DOHH2 (cell line): ENCODE measurements around the gene AIG1.
"Not testable (repeated sequence)": the region's sequence is repeated elsewhere in the genome, so short reads cannot be mapped to it uniquely, and the experiment has no call there.

Experiments used
- CTCF ChIP-seq: fragments of 200-600 bp; sonication (generic); IDR thresholded peaks from one replicate; pipeline ENCODE4 v1.5.1; 2014; ENCODE audit warnings: antibody characterized with exemption, mild to moderate bottlenecking, low read depth, low read length; ENCODE audit not compliant: poor library complexity, severe bottlenecking
- EZH2phosphoT487 ChIP-seq: fragments of 200-600 bp; sonication (generic); IDR thresholded peaks from 2 replicates; pipeline ENCODE4 v1.6.1; 2017; ENCODE audit warnings: borderline replicate concordance, mild to moderate bottlenecking, antibody characterized with exemption, low read length, moderate library complexity, mixed read lengths

- not testable (repeated sequence) for TF ChIP-seq CTCF, EZH2phosphoT487
These were observed 107.7 kb downstream of the AIG1 start for GRCh38 chr6:143168396-143168816.
